ENCODE measurements around the gene SLBP. TPM values are rescaled to one million over a fixed set of nuclear protein-coding genes. Genes with fewer than 3 reads are reported as not detected.

SLBP gene
- total RNA-seq, 1 experiment from 2014 or later: 61.7 TPM

DNA sequence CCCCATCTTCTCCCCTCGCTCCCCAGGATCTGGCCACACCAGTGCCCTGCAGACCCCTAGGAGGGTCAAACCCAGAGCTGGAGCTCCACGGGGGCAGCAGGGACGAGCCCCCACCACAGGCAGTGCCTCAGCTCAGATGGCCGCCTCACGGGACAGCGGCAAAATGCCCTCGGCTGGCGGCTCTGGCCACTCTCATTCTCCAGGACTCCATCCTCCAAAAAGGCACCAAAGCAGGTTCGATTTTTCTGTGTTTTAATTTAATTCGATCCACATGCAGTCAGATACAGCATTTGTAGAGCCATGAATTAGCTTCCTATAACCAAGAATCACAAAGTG lies 36.3 kb downstream of the SLBP start:
- intact Hi-C loops (cut with micrococcal nuclease; ENCODE audit: unreplicated experiment): no loop called here
- no peaks in the 10 kb centered on the region for H4K20me1 ChIP-seq (ENCODE audit: insufficient read depth)
- H3K9me3 ChIP-seq (ENCODE audit: insufficient read depth, low read depth): no peaks in the 10 kb centered on the region
- no peaks in the 10 kb centered on the region for H3K36me3 ChIP-seq (ENCODE audit: low read depth)
- peaks cover 2% of the 10 kb centered on the region; the same call in 1 of the 2 replicates for H3F3A ChIP-seq (ENCODE audit: insufficient read depth, low read depth)
- peaks cover 6% of the 10 kb centered on the region; the same call in 1 of the 2 replicates for H3K27me3 ChIP-seq (ENCODE audit: insufficient read depth, low read depth)
- no peaks in the 10 kb centered on the region for H3K79me2 ChIP-seq (ENCODE audit: low read depth)
- no peaks in the 10 kb centered on the region for H3K9me2 ChIP-seq (ENCODE audit: insufficient read depth)
- H3K27ac ChIP-seq: no peak overlapping the region
- TF ChIP-seq CTCF (conservative IDR thresholded peaks at IDR 0.05) (no peak), EZH2 (IDR thresholded peaks at IDR 0.05; ENCODE audit: low read depth) (no peak)
- ChIA-PET CTCF (no interaction called here), POLR2A (ENCODE audit: unreplicated experiment) (no interaction called here)
- no peaks in the 10 kb centered on the region for H3K4me1 ChIP-seq (replicated peaks; ENCODE audit: insufficient read depth)
- no peak for DNase-seq
- H3K4me2 ChIP-seq: no peak overlapping the region
- H3K4me3 ChIP-seq: no peak overlapping the region
- BruUV-seq (replicated peaks): no TSS peak
- H2AFZ ChIP-seq: no peak overlapping the region

GRCh38 chr4:1675136-1675801 lies 36.9 kb downstream of the SLBP start:
- no peaks in the 10 kb centered on the region for H3K9me2 ChIP-seq (ENCODE audit: insufficient read depth)
- H3K4me3 ChIP-seq: no peak overlapping the region
- H3F3A ChIP-seq (ENCODE audit: insufficient read depth, low read depth): no peaks in the 10 kb centered on the region
- H3K27me3 ChIP-seq (ENCODE audit: insufficient read depth, low read depth): peaks cover 6% of the 10 kb centered on the region; the same call in 1 of the 2 replicates
- POLR2A ChIA-PET (ENCODE audit: unreplicated experiment): no interaction called here
- H3K4me2 ChIP-seq: no peak overlapping the region
- no peak for DNase-seq
- intact Hi-C loops (cut with micrococcal nuclease; ENCODE audit: unreplicated experiment): no loop called here
- no peaks in the 10 kb centered on the region for H3K79me2 ChIP-seq (ENCODE audit: low read depth)
- H3K9me3 ChIP-seq (ENCODE audit: insufficient read depth, low read depth): no peaks in the 10 kb centered on the region
- no peak for TF ChIP-seq CTCF (conservative IDR thresholded peaks at IDR 0.05)
- no peak for TF ChIP-seq EZH2 (IDR thresholded peaks at IDR 0.05; ENCODE audit: low read depth)
- no peak overlapping the region for H2AFZ ChIP-seq
- CTCF ChIA-PET: no interaction called here
- no peaks in the 10 kb centered on the region for H3K36me3 ChIP-seq (ENCODE audit: low read depth)
- no peak overlapping the region for H3K27ac ChIP-seq
- no peaks in the 10 kb centered on the region for H3K4me1 ChIP-seq (replicated peaks; ENCODE audit: insufficient read depth)
- no peaks in the 10 kb centered on the region for H4K20me1 ChIP-seq (ENCODE audit: insufficient read depth)
- BruUV-seq (replicated peaks): no TSS peak

DNA sequence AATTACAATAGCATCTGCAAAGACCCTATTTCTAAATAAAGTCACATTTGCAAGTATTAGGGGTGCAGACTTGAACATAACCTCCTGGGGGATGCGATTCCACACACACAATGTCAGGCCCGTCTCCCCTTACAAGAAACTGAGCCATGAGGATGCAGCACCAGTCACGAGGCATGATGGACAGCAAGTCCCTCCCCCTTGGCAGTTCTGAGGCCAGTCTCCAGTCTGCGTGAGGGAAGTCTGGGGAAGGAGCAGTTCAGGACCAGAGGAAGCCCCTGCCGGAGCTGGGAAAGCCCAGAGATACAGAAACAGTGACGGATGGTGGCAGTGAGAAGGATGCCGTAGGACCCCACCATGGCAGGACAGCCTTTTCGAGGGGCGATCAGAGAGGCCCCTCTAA lies 37.4 kb downstream of the SLBP start:
- intact Hi-C loops (cut with micrococcal nuclease; ENCODE audit: unreplicated experiment): no loop called here
- Histone ChIP-seq H3F3A (ENCODE audit: insufficient read depth, low read depth) (no peaks in the 10 kb centered on the region), H3K27me3 (ENCODE audit: insufficient read depth, low read depth) (peaks cover 6% of the 10 kb centered on the region; the same call in 1 of the 2 replicates), H3K79me2 (ENCODE audit: low read depth) (no peaks in the 10 kb centered on the region), H3K9me2 (ENCODE audit: insufficient read depth) (no peaks in the 10 kb centered on the region), H2AFZ (no peak overlapping the region), H3K9me3 (ENCODE audit: insufficient read depth, low read depth) (no peaks in the 10 kb centered on the region), H4K20me1 (ENCODE audit: insufficient read depth) (no peaks in the 10 kb centered on the region), H3K36me3 (ENCODE audit: low read depth) (no peaks in the 10 kb centered on the region), H3K4me1 (replicated peaks; ENCODE audit: insufficient read depth) (no peaks in the 10 kb centered on the region), H3K27ac (no peak overlapping the region), H3K4me2 (no peak overlapping the region), H3K4me3 (no peak overlapping the region)
- POLR2A ChIA-PET (ENCODE audit: unreplicated experiment): no interaction called here
- no TSS peak for BruUV-seq (replicated peaks)
- DNase-seq: no peak
- no peak for TF ChIP-seq CTCF (conservative IDR thresholded peaks at IDR 0.05)
- no peak for TF ChIP-seq EZH2 (IDR thresholded peaks at IDR 0.05; ENCODE audit: low read depth)
- CTCF ChIA-PET: no interaction called here

Measured in PC-9 (cell line).